NCI-H2227 (cell line): ENCODE data around the gene KBTBD12.
"Not testable (repeated sequence)": the region's sequence is repeated elsewhere in the genome, so short reads cannot be mapped to it uniquely, and the experiment has no call there.

Source experiments
- DNase-seq: peaks from one replicate; lab custom pipeline; 2025; ENCODE audit not compliant: unreplicated experiment; lab: John Stamatoyannopoulos, UW

KBTBD12 gene

DNA sequence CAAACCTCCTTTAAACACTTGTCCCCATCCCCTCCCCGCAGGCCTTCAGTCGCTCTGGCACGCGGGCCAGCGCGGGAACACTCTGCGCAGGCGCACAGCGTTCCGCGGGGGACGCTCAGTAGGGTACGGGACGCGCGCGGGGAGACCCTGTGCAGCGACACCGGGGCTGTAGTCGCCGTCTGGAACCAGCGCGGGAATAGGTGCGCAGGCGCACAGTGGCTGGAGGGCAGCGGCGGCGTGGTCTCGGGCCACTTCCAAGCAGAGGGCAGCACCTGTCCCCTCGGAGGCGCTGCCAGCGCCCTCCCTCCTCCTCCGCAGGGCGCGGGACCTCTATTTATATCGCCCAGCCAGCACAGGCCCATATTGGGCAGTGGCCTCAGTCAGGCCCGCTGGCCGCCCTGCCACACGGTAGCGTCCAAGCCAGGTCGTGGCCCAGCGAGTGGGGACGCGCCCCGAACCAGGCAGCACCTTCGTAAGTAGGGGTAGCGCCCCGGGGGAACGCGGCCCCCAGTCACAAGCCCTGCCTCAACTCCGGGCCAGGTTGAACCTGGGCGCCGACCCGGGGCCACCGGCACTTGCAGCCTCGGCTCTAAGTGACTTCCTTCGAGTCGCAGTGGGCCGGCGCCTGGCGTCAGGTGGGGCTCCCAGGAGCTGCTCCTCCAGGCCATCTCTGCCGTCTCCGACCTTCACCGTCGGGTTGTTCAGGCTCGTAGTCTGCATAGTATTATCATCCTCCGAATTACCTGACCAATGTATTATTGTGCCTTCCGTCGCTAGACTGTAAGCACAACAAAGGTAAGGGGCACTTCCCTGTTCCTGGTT, at the start of gene KBTBD12:
KBTBD12 (plus strand) TSS at position 118 of the 822 bp plus-strand sequence. CDS start 7,830 bp downstream, outside the sequence.
- DNase-seq = no peak

GRCh38 chr3:127865941-127866340, 49.1 kb upstream of the KBTBD12 start:
- no peak for DNase-seq

DNA sequence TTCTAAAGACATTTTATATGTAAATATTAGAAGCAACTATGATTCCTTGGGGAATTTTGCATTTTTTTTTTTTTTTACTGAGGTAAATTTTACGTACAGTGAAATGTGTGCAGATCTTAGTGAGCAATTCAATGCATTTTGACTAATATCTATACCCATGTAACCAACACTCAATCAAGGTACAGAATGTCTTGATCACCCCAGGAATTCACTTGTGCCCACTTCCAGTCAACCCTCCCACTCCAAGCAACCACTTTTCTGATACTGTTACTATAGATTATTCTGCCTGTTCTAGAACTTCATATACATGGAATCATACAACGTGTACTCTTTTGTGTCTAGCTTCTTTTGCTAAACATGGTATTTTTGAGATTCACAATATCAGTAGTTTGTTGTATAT, 47.6 kb upstream of the KBTBD12 start:
- no peak for DNase-seq

DNA sequence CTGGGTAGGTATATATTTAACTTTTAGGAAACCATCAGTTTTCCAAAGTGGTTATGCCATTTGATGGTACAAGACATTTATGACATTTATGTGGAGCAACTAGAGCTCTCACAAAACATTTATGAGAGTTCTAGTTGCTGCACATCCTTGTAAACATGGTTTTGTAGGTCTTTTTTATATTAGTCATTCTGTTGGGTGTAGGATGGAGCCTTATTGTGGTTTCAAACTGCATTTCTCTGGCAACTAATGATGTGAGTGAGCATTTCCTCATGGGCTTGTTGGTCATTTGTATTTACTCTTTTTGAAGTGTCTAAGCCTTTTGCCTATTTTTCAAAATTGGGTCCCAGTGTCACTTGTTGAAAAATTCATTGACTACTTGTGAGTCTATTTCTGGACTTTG, 47.0 kb upstream of the KBTBD12 start:
- DNase-seq = no peak

GRCh38 chr3:127870156-127870555, 44.9 kb upstream of the KBTBD12 start:
- no peak for DNase-seq

DNA sequence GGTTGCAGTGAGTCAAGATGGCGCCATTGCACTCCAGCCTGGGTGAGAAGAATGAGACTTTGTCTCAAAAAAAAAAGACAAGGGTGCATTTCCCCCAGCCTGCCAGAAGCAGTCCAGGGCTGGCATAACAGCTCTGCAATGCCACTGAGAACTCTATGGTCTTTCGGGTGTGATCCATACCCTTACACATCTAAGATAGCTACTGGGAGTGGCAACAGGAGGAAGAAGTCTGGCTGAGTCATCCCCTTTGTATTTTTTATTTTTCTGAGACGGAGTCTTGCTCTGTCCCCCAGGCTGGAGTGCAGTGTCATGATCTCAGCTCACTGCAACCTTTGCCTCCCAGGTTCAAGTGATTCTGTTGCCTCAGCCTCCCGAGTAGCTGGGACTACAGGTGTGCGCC, 40.9 kb upstream of the KBTBD12 start:
- not testable (repeated sequence) for DNase-seq

DNA sequence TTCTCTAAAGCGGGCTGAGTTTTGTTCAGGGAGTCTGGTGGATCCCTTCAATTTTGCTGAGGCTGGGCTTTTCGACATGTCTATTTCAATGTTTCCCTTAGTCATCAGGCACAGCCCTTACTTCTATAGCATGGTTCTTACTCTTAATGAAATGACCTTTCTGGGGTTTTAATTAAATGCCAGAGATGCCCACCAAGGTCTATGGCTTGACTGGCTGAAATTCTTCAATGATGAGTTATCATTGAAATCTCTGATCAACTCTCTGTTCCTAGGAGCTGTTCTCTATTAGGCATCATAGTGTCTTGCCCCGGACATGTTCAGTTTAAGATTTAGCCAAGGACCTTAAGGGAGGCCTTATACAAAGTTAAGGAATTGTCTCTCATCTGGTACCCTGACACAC, 33.4 kb upstream of the KBTBD12 start:
- no peak for DNase-seq

GRCh38 chr3:127884041-127884440, 31.0 kb upstream of the KBTBD12 start:
- no peak for DNase-seq

GRCh38 chr3:127886231-127886955, 28.6 kb upstream of the KBTBD12 start:
- DNase-seq = peak; percentile 37

- no peak for DNase-seq
Measured at GRCh38 chr3:127886956-127887231, 28.1 kb upstream of the KBTBD12 start.

GRCh38 chr3:127887321-127887720, 27.7 kb upstream of the KBTBD12 start:
- no peak for DNase-seq

DNA sequence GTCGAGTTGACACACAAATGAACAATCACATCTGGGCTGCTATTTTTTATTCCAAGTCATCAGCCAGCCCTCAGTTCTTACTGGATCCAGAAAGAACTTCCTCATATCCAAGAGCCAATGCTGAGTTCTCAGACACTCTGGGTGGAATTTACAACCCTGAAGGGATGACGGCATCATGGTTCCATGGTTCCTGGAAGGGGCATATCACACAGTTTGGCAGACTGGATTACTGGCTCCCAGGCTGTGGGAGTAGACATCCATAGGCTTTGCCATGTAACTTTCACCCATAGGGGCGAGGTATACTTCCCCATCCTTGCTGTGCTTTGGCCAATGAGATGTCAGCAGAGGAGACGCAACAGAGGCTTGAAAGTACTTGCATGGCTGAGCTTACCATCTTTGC, 26.9 kb upstream of the KBTBD12 start:
- no peak for DNase-seq

- DNase-seq = no peak
Measured at GRCh38 chr3:127888564-127889107, 26.4 kb upstream of the KBTBD12 start.

- DNase-seq = no peak
Measured at GRCh38 chr3:127889461-127889863, 25.6 kb upstream of the KBTBD12 start.

DNA sequence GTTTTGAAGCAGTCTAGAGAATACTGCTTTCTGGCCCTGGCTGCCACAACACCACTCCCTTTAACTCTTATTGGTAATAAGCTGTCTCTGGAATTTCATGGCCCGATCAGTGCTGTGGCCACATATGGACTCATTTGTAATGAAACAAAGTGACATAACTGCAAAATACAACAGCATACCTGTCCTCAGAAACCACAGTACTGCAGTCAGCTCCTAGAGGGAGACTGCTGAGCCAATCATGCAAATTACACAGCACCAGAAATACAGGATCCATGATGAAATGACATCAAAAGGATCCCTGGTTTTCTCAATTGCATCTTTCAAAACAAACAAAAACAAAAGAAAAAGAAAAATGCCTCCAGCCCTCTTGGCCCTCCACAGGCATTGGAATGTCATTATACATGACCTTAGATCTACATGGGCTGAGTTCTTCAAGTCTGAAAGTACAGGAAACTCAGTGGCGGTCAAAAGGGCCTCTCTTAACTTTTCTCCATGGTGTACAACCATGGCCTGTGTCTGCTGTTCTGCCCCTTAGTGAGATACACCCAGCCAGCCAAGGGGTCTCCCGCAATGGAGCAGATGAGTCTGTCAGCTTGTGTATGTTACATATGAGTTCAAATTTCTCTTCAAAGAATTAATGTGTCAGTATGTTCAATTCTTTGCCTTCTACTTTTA, 24.9 kb upstream of the KBTBD12 start:
- no peak for DNase-seq

- not testable (repeated sequence) for DNase-seq
Measured at GRCh38 chr3:127890651-127891290, 24.3 kb upstream of the KBTBD12 start.

- DNase-seq = no peak
Measured at GRCh38 chr3:127894481-127894880, 20.6 kb upstream of the KBTBD12 start.

DNA sequence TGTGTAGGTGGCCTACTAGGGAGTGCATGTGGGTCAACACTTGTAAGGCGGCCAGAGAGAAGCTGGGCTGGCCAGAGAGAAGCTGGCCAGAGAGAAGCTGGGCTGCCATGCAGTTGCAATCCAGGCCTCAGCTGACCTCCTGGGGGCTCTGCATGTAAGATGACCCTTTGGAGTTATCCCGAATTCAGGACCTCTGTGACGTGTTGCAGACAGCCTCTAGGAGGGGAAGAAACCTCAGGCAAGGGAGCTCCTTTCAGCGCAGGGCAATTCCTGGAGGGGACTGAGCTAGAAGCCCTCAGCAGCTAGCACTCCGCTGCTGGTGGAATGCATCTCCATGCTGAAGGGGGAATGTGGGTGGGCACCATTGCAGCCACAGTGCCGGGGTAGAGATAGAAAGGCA, 15.8 kb upstream of the KBTBD12 start:
- no peak for DNase-seq

DNA sequence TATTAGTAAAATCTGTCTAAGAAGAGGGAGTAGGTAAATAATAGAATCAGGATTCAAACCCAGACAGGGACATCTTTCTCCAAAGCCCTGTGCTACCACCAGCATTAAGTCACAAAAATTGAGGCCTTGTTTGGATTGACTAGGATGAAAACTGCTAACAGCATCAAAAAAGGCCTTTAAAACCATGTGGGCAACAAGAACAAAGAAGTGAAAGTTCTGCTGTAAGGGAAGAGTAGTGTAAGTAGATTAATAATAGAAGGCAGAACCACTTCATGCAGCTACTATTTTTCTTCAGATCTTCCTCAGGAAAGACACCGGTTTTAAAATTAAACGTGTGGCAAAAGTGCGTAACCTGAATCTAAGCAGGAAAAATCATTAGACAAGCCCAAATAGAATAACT, 15.3 kb upstream of the KBTBD12 start:
- no peak for DNase-seq

GRCh38 chr3:127900536-127900935, 14.5 kb upstream of the KBTBD12 start:
- DNase-seq = no peak

- DNase-seq = no peak
Measured at GRCh38 chr3:127902486-127902885, 12.5 kb upstream of the KBTBD12 start.
